ENCODE data around the gene BRINP2.

Gene BRINP2

GRCh38 chr1:177270863-177271262, 100.1 kb downstream of the BRINP2 start:
- DNase-seq (ENCODE audit: low read depth) = no peak

GRCh38 chr1:177273141-177273540, 102.4 kb downstream of the BRINP2 start:
- DNase-seq (ENCODE audit: low read depth) = no peak

- peak; percentile 83 for DNase-seq (ENCODE audit: low read depth)
Observed at GRCh38 chr1:177274687-177275211, 104.0 kb downstream of the BRINP2 start.

GRCh38 chr1:177275736-177276135, 105.0 kb downstream of the BRINP2 start:
- DNase-seq (ENCODE audit: low read depth) = no peak

GRCh38 chr1:177278626-177279390, 108.0 kb downstream of the BRINP2 start:
- no peak for DNase-seq (ENCODE audit: low read depth)

- DNase-seq (ENCODE audit: low read depth) = no peak
Observed at GRCh38 chr1:177281901-177282300, 111.1 kb downstream of the BRINP2 start.

- DNase-seq (ENCODE audit: low read depth) = no peak
Observed at GRCh38 chr1:177282976-177283375, 112.2 kb downstream of the BRINP2 start.

- DNase-seq (ENCODE audit: low read depth) = no peak
Observed at GRCh38 chr1:177283380-177283779, 112.6 kb downstream of the BRINP2 start.

- DNase-seq (ENCODE audit: low read depth) = peak; percentile 59
Observed at GRCh38 chr1:177286396-177286795, 115.6 kb downstream of the BRINP2 start.

GRCh38 chr1:177287270-177287669, 116.5 kb downstream of the BRINP2 start:
- no peak for DNase-seq (ENCODE audit: low read depth)

GRCh38 chr1:177287994-177288393, 117.2 kb downstream of the BRINP2 start:
- no peak for DNase-seq (ENCODE audit: low read depth)

GRCh38 chr1:177289532-177289931, 118.8 kb downstream of the BRINP2 start:
- no peak for DNase-seq (ENCODE audit: low read depth)

GRCh38 chr1:177300431-177300830, 129.7 kb downstream of the BRINP2 start:
- DNase-seq (ENCODE audit: low read depth) = no peak

GRCh38 chr1:177301425-177302124, 130.8 kb downstream of the BRINP2 start:
- DNase-seq (ENCODE audit: low read depth) = no peak

GRCh38 chr1:177302357-177303044, 131.7 kb downstream of the BRINP2 start:
- DNase-seq (ENCODE audit: low read depth) = no peak

- no peak for DNase-seq (ENCODE audit: low read depth)
Observed at GRCh38 chr1:177305040-177306018, 134.6 kb downstream of the BRINP2 start.

GRCh38 chr1:177306019-177306415, 135.3 kb downstream of the BRINP2 start:
- DNase-seq (ENCODE audit: low read depth) = no peak

GRCh38 chr1:177306981-177307380, 136.2 kb downstream of the BRINP2 start:
- no peak for DNase-seq (ENCODE audit: low read depth)

GRCh38 chr1:177307771-177308170, 137.0 kb downstream of the BRINP2 start:
- no peak for DNase-seq (ENCODE audit: low read depth)

- DNase-seq (ENCODE audit: low read depth) = no peak
Observed at GRCh38 chr1:177309880-177310279, 139.1 kb downstream of the BRINP2 start.

- no peak for DNase-seq (ENCODE audit: low read depth)
Observed at GRCh38 chr1:177310326-177310725, 139.6 kb downstream of the BRINP2 start.

Data from fibroblast of gingiva (primary cell).